GM12878 (cell line): ENCODE measurements around the gene OR2C3. TPM values are rescaled to one million over a fixed set of nuclear protein-coding genes. Genes with fewer than 3 reads are reported as not detected.

ENCODE experiments used
- ATAC-seq: fragments of 200-7000 bp; cut with Tn5 transposase; 3 replicates; pipeline ENCODE4 v1.9.1; 2020; ENCODE audit warnings: mild to moderate bottlenecking, moderate library complexity
- BruUV-seq: library from RNA; stranded (reverse); fragments of 400-500 nt; replicated peaks from 2 replicates; lab custom pipeline; 2021; lab: Mats Ljungman, UMichigan
- CTCF ChIA-PET: fragments of 300-600 bp; sonication (Branson Sonifier 250); formaldehyde crosslinking; extraction: SDS; loops from one replicate; lab custom pipeline; 2021; ENCODE audit warnings: inconsistent platforms; lab: Yijun Ruan, JAX
- POLR2A ChIA-PET: fragments of 350-600 bp; formaldehyde crosslinking; extraction: SDS; loops from one replicate; lab custom pipeline; 2021; ENCODE audit warnings: inconsistent platforms; lab: Charles Lee
- RAD21 ChIA-PET: fragments of 300-600 bp; sonication (Branson Sonifier 250); formaldehyde crosslinking; loops from one replicate; lab custom pipeline; 2023; ENCODE audit warnings: antibody characterized with exemption; ENCODE audit not compliant: unreplicated experiment; lab: Charles Lee
- SMC1A ChIA-PET: fragments of 300-600 bp; sonication (Branson Sonifier 250); formaldehyde crosslinking; loops from one replicate; lab custom pipeline; 2023; ENCODE audit not compliant: unreplicated experiment, uncharacterized antibody; lab: Charles Lee
- DNase-seq: peaks from one replicate; pipeline ENCODE4 v3.0.0-alpha.2; 2011; ENCODE audit warnings: low read depth, low spot score
- FAIRE-seq: peaks from 3 replicates; lab custom pipeline; 2011; peaks lifted over from hg19 to GRCh38; lab: Jason Lieb, UNC
- H2AFZ ChIP-seq: 2 replicates; pipeline ENCODE4 v1.6.0; 2011; ENCODE audit warnings: low read depth, low read length, control low read depth; ENCODE audit not compliant: control insufficient read depth
- H3K27ac ChIP-seq: 2 replicates; pipeline ENCODE4 v1.5.1; 2011; ENCODE audit warnings: control low read depth; ENCODE audit not compliant: control insufficient read depth, insufficient read depth
- H3K27me3 ChIP-seq, 2 experiments: replicated peaks in 1 of 2; 2 replicates each; pipeline versions ENCODE4 v1.6.0 to v1.6.1; 2011; ENCODE audit warnings: low read length in 1 of 2; ENCODE audit not compliant: control insufficient read depth in 2 of 2, insufficient read depth in 2 of 2
- H3K36me3 ChIP-seq, 2 experiments: 2 replicates each; pipeline ENCODE4 v1.5.1; 2011; ENCODE audit warnings: low read length in 1 of 2; ENCODE audit not compliant: control insufficient read depth in 2 of 2, insufficient read depth in 2 of 2
- H3K4me1 ChIP-seq: 2 replicates; pipeline ENCODE4 v1.6.1; 2011; ENCODE audit warnings: mild to moderate bottlenecking, low read length, moderate library complexity, mixed read lengths; ENCODE audit not compliant: control insufficient read depth, insufficient read depth
- H3K4me2 ChIP-seq: 2 replicates; pipeline ENCODE4 v1.6.0; 2011; ENCODE audit warnings: control low read depth; ENCODE audit not compliant: control insufficient read depth, insufficient read depth
- H3K4me3 ChIP-seq: fragments of 200-600 bp; sonication (generic); 2 replicates; pipeline ENCODE4 v1.5.1; 2016
- H3K79me2 ChIP-seq: 2 replicates; pipeline ENCODE4 v1.6.0; 2011; ENCODE audit warnings: low read length; ENCODE audit not compliant: control insufficient read depth, insufficient read depth
- H3K9ac ChIP-seq: 2 replicates; pipeline ENCODE4 v1.8.0; 2011; ENCODE audit warnings: low read length, control low read depth, mixed read lengths; ENCODE audit not compliant: control insufficient read depth, insufficient read depth
- H3K9me3 ChIP-seq: replicated peaks from 3 replicates; pipeline ENCODE4 v1.5.1; 2011; ENCODE audit warnings: mild to moderate bottlenecking, low read length; ENCODE audit not compliant: control insufficient read depth, insufficient read depth
- H4K20me1 ChIP-seq: 2 replicates; pipeline ENCODE4 v1.6.0; 2011; ENCODE audit not compliant: control insufficient read depth, insufficient read depth
- ATF7 ChIP-seq: fragments of 450-650 bp; IDR thresholded peaks from 2 replicates; pipeline ENCODE4 v1.6.1; 2016; ENCODE audit warnings: low read depth, mild to moderate bottlenecking
- CTCF ChIP-seq, 3 experiments: IDR thresholded peaks in 2 of 3; conservative IDR thresholded peaks in 1 of 3; 2 replicates each; pipeline ENCODE4 v1.5.1; 2011; ENCODE audit warnings: low read depth in 3 of 3, low read length in 3 of 3, mild to moderate bottlenecking in 3 of 3, control low read depth in 2 of 3, moderate library complexity in 2 of 3, inconsistent platforms in 1 of 3, mixed read lengths in 1 of 3; ENCODE audit not compliant: control insufficient read depth in 2 of 3, insufficient read depth in 1 of 3; ENCODE audit errors: extremely low read depth in 1 of 3
- ESRRA ChIP-seq: IDR thresholded peaks from 2 replicates; pipeline ENCODE4 v1.6.1; 2012; ENCODE audit warnings: mild to moderate bottlenecking, low read length, improper control_type of control experiment
- EZH2 ChIP-seq: IDR thresholded peaks from 2 replicates; pipeline ENCODE4 v1.6.1; 2012; ENCODE audit warnings: low read depth, mild to moderate bottlenecking, control low read depth, inconsistent platforms, low read length, borderline replicate concordance; ENCODE audit not compliant: control insufficient read depth
- HSF1 ChIP-seq: fragments of 150-350 bp; IDR thresholded peaks from 2 replicates; pipeline ENCODE4 v1.6.1; 2014; ENCODE audit warnings: mild to moderate bottlenecking, low read depth, low read length
- IKZF2 ChIP-seq, 2 experiments: fragments of 450-650 bp; IDR thresholded peaks; 2 replicates each; pipeline ENCODE4 v1.6.1; 2017; ENCODE audit warnings: mild to moderate bottlenecking in 2 of 2, moderate library complexity in 2 of 2
- IRF3 ChIP-seq: fragments of 450-650 bp; IDR thresholded peaks from 2 replicates; pipeline ENCODE4 v1.6.1; 2014; ENCODE audit warnings: mild to moderate bottlenecking
- KDM1A ChIP-seq: fragments of 200-600 bp; sonication (generic); IDR thresholded peaks from 2 replicates; pipeline ENCODE4 v1.6.1; 2016; ENCODE audit warnings: borderline replicate concordance
- MYB ChIP-seq: fragments of 150-350 bp; IDR thresholded peaks from 2 replicates; pipeline ENCODE4 v1.6.1; 2014; ENCODE audit warnings: mild to moderate bottlenecking, low read depth, low read length, borderline replicate concordance
- SKIL ChIP-seq: fragments of 450-650 bp; IDR thresholded peaks from 2 replicates; pipeline ENCODE4 v1.6.1; 2017; ENCODE audit warnings: mild to moderate bottlenecking, low read depth, inconsistent platforms; ENCODE audit not compliant: poor library complexity, severe bottlenecking
- SMAD1 ChIP-seq: fragments of 450-650 bp; IDR thresholded peaks from 2 replicates; pipeline ENCODE4 v1.6.1; 2018; ENCODE audit warnings: mild to moderate bottlenecking, low read depth; ENCODE audit not compliant: partially characterized antibody
- SMARCA5 ChIP-seq: fragments of 450-650 bp; IDR thresholded peaks from 2 replicates; pipeline ENCODE4 v1.6.1; 2017; ENCODE audit warnings: mild to moderate bottlenecking
- TARDBP ChIP-seq: IDR thresholded peaks from 2 replicates; pipeline ENCODE4 v1.6.1; 2016; ENCODE audit warnings: borderline replicate concordance
- ZBED1 ChIP-seq: IDR thresholded peaks from 2 replicates; pipeline ENCODE4 v1.6.1; 2016; ENCODE audit warnings: borderline replicate concordance
- ZNF207 ChIP-seq: fragments of 450-650 bp; IDR thresholded peaks from 2 replicates; pipeline ENCODE4 v1.6.1; 2014; ENCODE audit warnings: antibody characterized with exemption, mild to moderate bottlenecking, borderline replicate concordance
- ZSCAN29 ChIP-seq: fragments of 450-650 bp; IDR thresholded peaks from 2 replicates; pipeline ENCODE4 v1.6.1; 2017; ENCODE audit warnings: mild to moderate bottlenecking, moderate library complexity
- WGBS: methylation state at CpG from one replicate; pipeline ENCODE4 v1.1.6; 2016; ENCODE audit warnings: low lambda C conversion rate; ENCODE audit not compliant: insufficient replicate concordance, insufficient coverage; ENCODE audit errors: missing lambda C conversion rate; 5-methylcytosine and 5-hydroxymethylcytosine counted together
- in situ Hi-C: fragments of 300-500 bp; cut with MboI; formaldehyde crosslinking; loops from 9 replicates; pipeline ENCODE4 v1.14.3; 2018; ENCODE audit warnings: mixed read lengths
- intact Hi-C: fragments of 100-400 bp; cut with micrococcal nuclease; formaldehyde crosslinking; loops from one replicate; pipeline ENCODE4 v1.14.2; 2022; ENCODE audit not compliant: unreplicated experiment
- polyA plus RNA-seq, 11 experiments: library from polyadenylated mRNA; depleted of rRNA in 4 of 11; unstranded in 6 of 11; stranded (reverse) in 5 of 11; fragments of >200 nt; fragmentation: Nextera tagmentation in 4 of 11; fragmentation: Illumina TruSeq in 1 of 11; extraction: Ambion mirVana in 4 of 11; extraction: Trizol in 1 of 11; gene quantifications; 1 replicate in 1 of 11; 2 replicates in 10 of 11; pipeline versions ENCODE4 v1.2.1 to v1.2.3, GENCODE V29; 2011 to 2016; ENCODE audit warnings: inconsistent platforms in 2 of 11, missing spikeins in 2 of 11, low read depth in 1 of 11
- total RNA-seq, 4 experiments: library from RNA; depleted of rRNA in 3 of 4; stranded (reverse); fragments of >200 nt in 3 of 4; fragmentation: Illumina TruSeq in 1 of 4; extraction: Trizol in 1 of 4; gene quantifications; 2 replicates each; pipeline versions ENCODE4 v1.2.1 to v1.2.3, GENCODE V29; 2013 to 2021

The OR2C3 gene
- total and polyA plus RNA-seq, 10 of the 15 experiments (the other 5 are each of a cell fraction or from before 2014, with no cell fraction given): not detected

- 3% methylated on average over 2 of the region's 2 CpGs for WGBS
- H3K79me2 ChIP-seq: no peaks in the 10 kb centered on the region
- no peak for TF ChIP-seq IRF3
- no peak for TF ChIP-seq MYB
- TF ChIP-seq SKIL: no peak
- no peak for TF ChIP-seq IKZF2 (IDR thresholded peaks at IDR 0.05)
- TF ChIP-seq ZBED1: no peak
- TF ChIP-seq CTCF (IDR thresholded peaks at IDR 0.05 in 2 of 3, conservative IDR thresholded peaks at IDR 0.05 in 1 of 3; ENCODE audit: control insufficient read depth in 2 of 3, extremely low read depth in 1 of 3, insufficient read depth in 1 of 3, low read depth in 3 of 3, low read length in 3 of 3): no peak
- TF ChIP-seq ATF7: no peak
- no peak for TF ChIP-seq HSF1
- TF ChIP-seq SMARCA5: no peak
- TF ChIP-seq TARDBP: no peak
- no peak for TF ChIP-seq ESRRA
- no peak for TF ChIP-seq ZNF207
- TF ChIP-seq KDM1A: no peak
- no peak for TF ChIP-seq SMAD1
- TF ChIP-seq ZSCAN29: no peak
- TF ChIP-seq EZH2: no peak
- TF ChIP-seq, all 136 proteins: peak for 0
- DNase-seq: no peak
- H2AFZ ChIP-seq: no peak overlapping the region
- no peak overlapping the region for H3K9ac ChIP-seq
- no peaks in the 10 kb centered on the region for H3K4me1 ChIP-seq
- ATAC-seq: no peak
- no peaks in the 10 kb centered on the region for H3K36me3 ChIP-seq
- ChIA-PET RAD21 (no interaction called here), CTCF (no interaction called here), POLR2A (no interaction called here), SMC1A (no interaction called here)
- FAIRE-seq: no peak
- intact Hi-C loops: no loop called here
- no peak overlapping the region for H3K4me2 ChIP-seq
- no peaks in the 10 kb centered on the region for H4K20me1 ChIP-seq
- no peak overlapping the region for H3K4me3 ChIP-seq
- H3K27me3 ChIP-seq: no peaks in the 10 kb centered on the region; a peak in 1 of 4 replicates
- no peak overlapping the region for H3K27ac ChIP-seq
- in situ Hi-C loops: no loop called here
- H3K9me3 ChIP-seq: no peaks in the 10 kb centered on the region
- BruUV-seq: no TSS peak
Observed at GRCh38 chr1:247552231-247552630, 16.0 kb upstream of the OR2C3 start.
